Peyer's patch (tissue), 4 donors: ENCODE measurements around the gene THADA. TPM values are rescaled to one million over a fixed set of nuclear protein-coding genes. Genes with fewer than 3 reads are reported as not detected.
"Not testable (repeated sequence)": the region's sequence is repeated elsewhere in the genome, so short reads cannot be mapped to it uniquely, and the experiment has no call there.

Experiments
- DNase-seq, 3 donors: peaks; one replicate each; pipeline ENCODE4 v3.0.0-alpha.2; 2017 to 2019
- H3K27ac ChIP-seq, 4 donors: fragments of 200-600 bp; sonication (generic); one replicate each; pipeline ENCODE4 v1.5.1; 2016 to 2019
- H3K27me3 ChIP-seq, 2 donors: fragments of 200-600 bp; sonication (generic); one replicate each; pipeline ENCODE4 v1.5.1; 2019
- H3K36me3 ChIP-seq, 3 donors: fragments of 200-600 bp; sonication (generic); one replicate each; pipeline ENCODE4 v1.5.1; 2016 to 2019
- H3K4me1 ChIP-seq, 4 donors: fragments of 200-600 bp; sonication (generic); one replicate each; pipeline ENCODE4 v1.5.1; 2016 to 2019
- H3K4me3 ChIP-seq, 4 donors: fragments of 200-600 bp; sonication (generic); 1 replicate in 3 of 4; 2 replicates in 1 of 4; pipeline ENCODE4 v1.5.1; 2016 to 2019; ENCODE audit warnings: mild to moderate bottlenecking in 1 of 4
- H3K9me3 ChIP-seq, 4 donors: fragments of 200-600 bp; sonication (generic); one replicate each; pipeline ENCODE4 v1.5.1; 2016 to 2019; ENCODE audit warnings: mild to moderate bottlenecking in 1 of 4
- CTCF ChIP-seq, 6 experiments: fragments of 450-650 bp in 4 of 6; fragments of 200-600 bp in 2 of 6; sonication (generic) in 1 of 6; IDR thresholded peaks; one replicate each; pipeline ENCODE4 v1.5.1; 2017 to 2019; ENCODE audit warnings: antibody characterized with exemption in 6 of 6, mild to moderate bottlenecking in 3 of 6, moderate library complexity in 1 of 6
- POLR2A ChIP-seq, 2 donors: fragments of 450-650 bp; IDR thresholded peaks; one replicate each; pipeline ENCODE4 v1.5.1; 2017; ENCODE audit warnings: antibody characterized with exemption in 2 of 2, mild to moderate bottlenecking in 2 of 2, moderate library complexity in 2 of 2
- total RNA-seq, 4 donors: library from RNA; depleted of rRNA; stranded (reverse); fragments of >200 nt; gene quantifications; one replicate each; pipeline ENCODE4 v1.1.0, GENCODE V29; 2016

Gene THADA
- total RNA-seq, 4 donors from 2014 or later = 19.3 to 76.7 (median 26.3) TPM

- TF ChIP-seq POLR2A (IDR thresholded peaks at IDR 0.05) (peak in 1 of 2 donors; percentile 29), CTCF (IDR thresholded peaks at IDR 0.05) (no peak)
- H3K4me1 ChIP-seq = peaks cover 4 to 49% (median 21%) of the 10 kb centered on the region in 4 donors
- H3K36me3 ChIP-seq = no peaks in the 10 kb centered on the region
- no peaks in the 10 kb centered on the region for H3K27me3 ChIP-seq
- H3K4me3 ChIP-seq = peak overlapping the region in 2 of 4 donors; percentile 12 to 37
- peak in 2 of 3 donors; percentile 84 to 86 for DNase-seq
- H3K27ac ChIP-seq = peak overlapping the region; percentile 76 to 99 (median 89)
- no peaks in the 10 kb centered on the region for H3K9me3 ChIP-seq
Measured at GRCh38 chr2:43194121-43194869, 401.5 kb downstream of the THADA start.

DNA sequence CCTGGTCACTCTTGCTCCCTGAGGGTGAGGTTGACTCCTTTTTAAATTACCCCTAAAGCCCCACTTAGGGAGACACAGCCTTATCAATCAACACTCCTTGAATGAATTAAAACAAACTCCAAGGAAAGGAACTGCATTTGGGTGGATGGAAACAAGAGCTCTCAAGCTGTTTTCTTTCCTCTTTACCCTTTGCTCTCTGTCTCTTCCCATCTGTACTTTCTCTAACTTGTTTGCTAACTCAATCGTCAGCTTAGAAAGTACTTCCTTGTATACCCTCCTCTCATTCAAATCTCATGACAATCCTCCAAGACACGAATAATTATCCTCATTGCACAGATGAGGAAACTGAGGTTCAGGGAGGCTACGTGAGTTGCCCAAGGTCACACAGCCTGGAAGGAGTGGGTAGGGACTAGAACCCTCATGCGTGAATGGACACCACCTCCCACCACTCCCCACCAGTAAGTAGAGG is 402.2 kb downstream of the THADA start:
- DNase-seq = no peak
- H3K4me3 ChIP-seq = no peak overlapping the region
- peaks cover 4 to 49% (median 21%) of the 10 kb centered on the region in 4 donors for H3K4me1 ChIP-seq
- H3K36me3 ChIP-seq = no peaks in the 10 kb centered on the region
- H3K27me3 ChIP-seq = no peaks in the 10 kb centered on the region
- H3K27ac ChIP-seq = peak overlapping the region; percentile 76 to 99 (median 89)
- TF ChIP-seq CTCF (IDR thresholded peaks at IDR 0.05) (no peak), POLR2A (IDR thresholded peaks at IDR 0.05) (no peak)
- H3K9me3 ChIP-seq = no peaks in the 10 kb centered on the region

GRCh38 chr2:43192744-43193651 is 402.8 kb downstream of the THADA start:
- no peak overlapping the region for H3K4me3 ChIP-seq
- H3K27ac ChIP-seq = peak overlapping the region; percentile 76 to 99 (median 89)
- DNase-seq = peak in 1 of 3 donors; percentile 66
- peaks cover 4 to 49% (median 21%) of the 10 kb centered on the region in 4 donors for H3K4me1 ChIP-seq
- no peaks in the 10 kb centered on the region for H3K36me3 ChIP-seq
- no peaks in the 10 kb centered on the region for H3K27me3 ChIP-seq
- H3K9me3 ChIP-seq = no peaks in the 10 kb centered on the region
- TF ChIP-seq CTCF (IDR thresholded peaks at IDR 0.05) = no peak
- TF ChIP-seq POLR2A (IDR thresholded peaks at IDR 0.05) = peak in 1 of 2 donors; percentile 14

DNA sequence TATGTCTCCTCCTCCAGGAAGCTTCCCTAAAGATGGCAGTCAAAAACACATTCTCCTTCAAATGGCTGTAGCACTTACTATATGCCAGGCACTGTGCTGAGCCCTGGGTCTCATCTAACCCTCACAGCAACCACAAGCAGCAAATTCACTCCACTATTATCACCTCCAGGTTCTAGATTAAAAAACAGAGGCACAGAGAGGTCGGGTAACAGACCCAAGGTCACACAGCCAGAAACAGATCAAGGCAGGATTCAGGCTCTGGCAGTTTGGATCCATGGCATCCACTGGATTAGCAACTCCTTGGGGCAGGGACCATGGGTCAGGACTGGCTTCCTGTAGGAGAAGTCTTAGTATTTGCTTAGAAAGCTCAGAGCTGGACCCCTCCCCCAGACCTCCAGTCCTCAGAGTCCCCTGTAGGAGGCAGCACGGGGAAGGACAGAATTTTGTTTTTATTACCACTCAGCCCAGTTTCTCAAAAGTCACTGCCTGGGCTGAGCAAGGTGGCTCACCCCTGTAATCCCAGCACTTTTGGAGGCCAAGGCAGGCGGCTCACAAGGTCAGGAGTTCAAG is 403.8 kb downstream of the THADA start:
- H3K27ac ChIP-seq = peak overlapping the region in 3 of 4 donors; percentile 85 to 99 (median 93)
- TF ChIP-seq POLR2A (IDR thresholded peaks at IDR 0.05) = no peak
- peak in 1 of 6 experiments; percentile 28 for TF ChIP-seq CTCF (IDR thresholded peaks at IDR 0.05)
- H3K27me3 ChIP-seq = no peaks in the 10 kb centered on the region
- no peak for DNase-seq
- no peaks in the 10 kb centered on the region for H3K9me3 ChIP-seq
- H3K36me3 ChIP-seq = no peaks in the 10 kb centered on the region
- H3K4me3 ChIP-seq = no peak overlapping the region
- H3K4me1 ChIP-seq = peaks cover 9 to 52% (median 22%) of the 10 kb centered on the region in 4 donors

GRCh38 chr2:43190311-43191052 is 405.4 kb downstream of the THADA start:
- Histone ChIP-seq H3K27ac (peak overlapping the region in 1 of 4 donors; percentile 40), H3K4me1 (peaks cover 11 to 68% (median 25%) of the 10 kb centered on the region in 4 donors)
- DNase-seq = no peak

GRCh38 chr2:43189861-43190260 is 406.0 kb downstream of the THADA start:
- peaks cover 11 to 68% (median 24%) of the 10 kb centered on the region in 4 donors for H3K4me1 ChIP-seq
- not testable (repeated sequence) for H3K27ac ChIP-seq, DNase-seq

More at GRCh38 chr2:43190311-43191052, 405.4 kb downstream of the THADA start:
- Histone ChIP-seq H3K36me3 (no peaks in the 10 kb centered on the region), H3K4me3 (no peak overlapping the region), H3K27me3 (no peaks in the 10 kb centered on the region), H3K9me3 (no peaks in the 10 kb centered on the region)
- no peak for TF ChIP-seq POLR2A (IDR thresholded peaks at IDR 0.05)
- TF ChIP-seq CTCF (IDR thresholded peaks at IDR 0.05) = no peak

More at GRCh38 chr2:43189861-43190260, 406.0 kb downstream of the THADA start:
- not testable (repeated sequence) for H3K9me3 ChIP-seq, H3K4me3 ChIP-seq, H3K27me3 ChIP-seq, H3K36me3 ChIP-seq
